ENCODE results near the gene USH2A. TPM values are rescaled to one million over a fixed set of nuclear protein-coding genes. Genes with fewer than 3 reads are reported as not detected.
"Not testable (repeated sequence)": the region's sequence is repeated elsewhere in the genome, so short reads cannot be mapped to it uniquely, and the experiment has no call there.

Gene USH2A
- total RNA-seq, 1 experiment from 2014 or later: not detected

- no peak for DNase-seq (ENCODE audit: low read depth)
These were observed 375.3 kb downstream of the USH2A start for GRCh38 chr1:216047811-216048572.

GRCh38 chr1:216046336-216046735, 376.9 kb downstream of the USH2A start:
- DNase-seq (ENCODE audit: low read depth): peak; percentile 11

- DNase-seq (ENCODE audit: low read depth): peak; percentile 91
These were observed 377.8 kb downstream of the USH2A start for GRCh38 chr1:216045400-216045799.

- DNase-seq (ENCODE audit: low read depth): no peak
These were observed 378.7 kb downstream of the USH2A start for GRCh38 chr1:216044538-216044937.

- DNase-seq (ENCODE audit: low read depth): peak; percentile 7
These were observed 388.7 kb downstream of the USH2A start for GRCh38 chr1:216034506-216034905.

- no peak for DNase-seq (ENCODE audit: low read depth)
These were observed 390.2 kb downstream of the USH2A start for GRCh38 chr1:216032961-216033614.

- DNase-seq (ENCODE audit: low read depth): no peak
These were observed 391.0 kb downstream of the USH2A start for GRCh38 chr1:216032284-216032683.

- DNase-seq (ENCODE audit: low read depth): no peak
These were observed 394.6 kb downstream of the USH2A start for GRCh38 chr1:216028631-216029030.

- DNase-seq (ENCODE audit: low read depth): no peak
These were observed 398.7 kb downstream of the USH2A start for GRCh38 chr1:216024546-216024945.

GRCh38 chr1:216020743-216021345, 402.4 kb downstream of the USH2A start:
- no peak for DNase-seq (ENCODE audit: low read depth)

GRCh38 chr1:216015116-216015515, 408.1 kb downstream of the USH2A start:
- DNase-seq (ENCODE audit: low read depth): no peak

- no peak for DNase-seq (ENCODE audit: low read depth)
These were observed 409.2 kb downstream of the USH2A start for GRCh38 chr1:216014086-216014485.

GRCh38 chr1:216009456-216009855, 413.8 kb downstream of the USH2A start:
- DNase-seq (ENCODE audit: low read depth): not testable (repeated sequence)

GRCh38 chr1:216005916-216006315, 417.3 kb downstream of the USH2A start:
- DNase-seq (ENCODE audit: low read depth): peak; percentile 12

GRCh38 chr1:215992620-215993019, 430.6 kb downstream of the USH2A start:
- DNase-seq (ENCODE audit: low read depth): peak; percentile 22

- DNase-seq (ENCODE audit: low read depth): no peak
These were observed 436.0 kb downstream of the USH2A start for GRCh38 chr1:215987092-215987875.

GRCh38 chr1:215986401-215986800, 436.8 kb downstream of the USH2A start:
- no peak for DNase-seq (ENCODE audit: low read depth)

GRCh38 chr1:215983680-215984079, 439.6 kb downstream of the USH2A start:
- DNase-seq (ENCODE audit: low read depth): no peak

- no peak for DNase-seq (ENCODE audit: low read depth)
These were observed 451.3 kb downstream of the USH2A start for GRCh38 chr1:215971793-215972441.

- DNase-seq (ENCODE audit: low read depth): peak; percentile 8
These were observed 452.8 kb downstream of the USH2A start for GRCh38 chr1:215970406-215970805.

GRCh38 chr1:215963621-215964020, 459.6 kb downstream of the USH2A start:
- no peak for DNase-seq (ENCODE audit: low read depth)

- DNase-seq (ENCODE audit: low read depth): no peak
These were observed 460.2 kb downstream of the USH2A start for GRCh38 chr1:215963040-215963439.

All from M059J (cell line).